Fibroblast of pulmonary artery (primary cell): ENCODE results near the gene SORCS2.
A peak's percentile ranks its signal among the peaks of the same experiment; 100 is the strongest.

ENCODE experiments used
- DNase-seq: peaks from one replicate; pipeline ENCODE4 v3.0.0-alpha.2; 2010; ENCODE audit warnings: low read depth
- H3K4me3 ChIP-seq: replicated peaks from 2 replicates; pipeline ENCODE4 v1.5.1; 2011; ENCODE audit warnings: low read depth, mild to moderate bottlenecking, control low read depth, low read length, moderate library complexity
- TF ChIP-seq, protein P1 (sequence below): IDR thresholded peaks from 2 replicates; pipeline ENCODE4 v1.5.1; 2011; ENCODE audit warnings: mild to moderate bottlenecking, control low read depth, low read length, inconsistent platforms; ENCODE audit errors: missing control alignments

The SORCS2 gene

DNA sequence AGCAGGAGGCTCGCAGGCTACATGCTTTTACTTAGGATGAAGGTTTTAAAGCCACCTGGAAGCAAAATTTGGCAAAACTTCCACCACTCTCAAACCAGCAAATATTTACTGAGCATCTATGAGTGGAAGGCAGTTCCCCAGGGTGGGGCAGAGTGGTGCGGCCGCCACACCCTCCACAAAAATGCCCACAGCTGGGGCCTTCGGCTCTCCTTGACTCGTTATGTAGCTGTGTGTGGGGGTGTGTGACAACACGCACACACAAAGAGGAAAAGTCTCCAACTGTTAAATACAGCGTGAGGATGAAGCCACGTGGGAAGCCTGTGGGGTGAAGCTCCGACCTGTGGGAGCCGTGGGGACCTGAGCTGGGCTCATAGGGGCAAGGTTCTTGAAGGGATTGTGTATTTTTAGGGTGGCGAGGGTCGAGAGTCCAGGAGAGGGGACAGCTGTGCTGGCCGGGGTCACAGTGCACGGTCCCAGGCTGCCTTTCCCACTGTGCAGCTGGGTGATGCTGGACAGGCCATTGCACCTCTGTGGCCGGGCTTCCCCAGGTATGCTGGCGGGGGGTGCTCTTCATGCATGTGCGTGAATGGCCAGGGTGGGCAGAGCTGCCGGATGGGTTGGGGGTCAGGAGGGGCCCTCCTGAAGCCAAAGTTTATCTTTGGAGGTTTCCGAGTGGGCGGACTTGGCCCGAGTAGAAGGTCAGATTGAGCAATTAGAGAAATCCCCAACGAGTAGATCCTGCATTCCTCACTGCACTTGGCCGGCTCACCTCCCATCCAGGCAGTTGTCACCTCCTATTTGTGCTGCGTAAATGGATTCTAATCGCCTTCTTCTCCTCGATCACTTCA lies 25.4 kb downstream of the SORCS2 start:
- TF ChIP-seq, protein P1, sequence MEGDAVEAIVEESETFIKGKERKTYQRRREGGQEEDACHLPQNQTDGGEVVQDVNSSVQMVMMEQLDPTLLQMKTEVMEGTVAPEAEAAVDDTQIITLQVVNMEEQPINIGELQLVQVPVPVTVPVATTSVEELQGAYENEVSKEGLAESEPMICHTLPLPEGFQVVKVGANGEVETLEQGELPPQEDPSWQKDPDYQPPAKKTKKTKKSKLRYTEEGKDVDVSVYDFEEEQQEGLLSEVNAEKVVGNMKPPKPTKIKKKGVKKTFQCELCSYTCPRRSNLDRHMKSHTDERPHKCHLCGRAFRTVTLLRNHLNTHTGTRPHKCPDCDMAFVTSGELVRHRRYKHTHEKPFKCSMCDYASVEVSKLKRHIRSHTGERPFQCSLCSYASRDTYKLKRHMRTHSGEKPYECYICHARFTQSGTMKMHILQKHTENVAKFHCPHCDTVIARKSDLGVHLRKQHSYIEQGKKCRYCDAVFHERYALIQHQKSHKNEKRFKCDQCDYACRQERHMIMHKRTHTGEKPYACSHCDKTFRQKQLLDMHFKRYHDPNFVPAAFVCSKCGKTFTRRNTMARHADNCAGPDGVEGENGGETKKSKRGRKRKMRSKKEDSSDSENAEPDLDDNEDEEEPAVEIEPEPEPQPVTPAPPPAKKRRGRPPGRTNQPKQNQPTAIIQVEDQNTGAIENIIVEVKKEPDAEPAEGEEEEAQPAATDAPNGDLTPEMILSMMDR: no peak
- DNase-seq: peak; percentile 40
- H3K4me3 ChIP-seq: no peak overlapping the region

GRCh38 chr4:7218686-7219085 lies 26.3 kb downstream of the SORCS2 start:
- no peak overlapping the region for H3K4me3 ChIP-seq
- TF ChIP-seq, protein P1: no peak
- no peak for DNase-seq

GRCh38 chr4:7222521-7222920 lies 30.2 kb downstream of the SORCS2 start:
- TF ChIP-seq, protein P1: no peak
- no peak overlapping the region for H3K4me3 ChIP-seq

GRCh38 chr4:7223541-7223940 lies 31.2 kb downstream of the SORCS2 start:
- TF ChIP-seq, protein P1: no peak
- H3K4me3 ChIP-seq: no peak overlapping the region
- no peak for DNase-seq

More at GRCh38 chr4:7222521-7222920, 30.2 kb downstream of the SORCS2 start:
- DNase-seq: no peak

DNA sequence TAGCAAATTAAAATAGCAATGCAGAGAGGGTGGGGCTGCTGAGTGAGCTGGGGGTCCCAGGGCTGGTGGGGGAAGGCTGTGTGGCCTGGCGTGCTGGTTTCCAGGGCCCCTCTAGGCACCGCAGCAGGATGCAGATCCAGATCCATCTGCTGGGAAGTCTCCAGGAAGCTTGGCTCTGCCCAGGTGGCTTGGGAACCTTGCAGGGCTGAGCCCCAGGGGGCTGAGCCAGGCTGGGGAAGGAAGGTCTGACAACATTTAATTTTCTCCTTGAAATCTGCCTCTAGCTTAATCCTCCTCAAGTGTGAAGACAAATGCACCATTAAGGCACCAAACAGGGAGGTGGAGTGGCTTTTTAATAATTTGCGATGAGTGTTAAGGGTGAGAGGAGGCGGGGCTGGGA lies 31.7 kb downstream of the SORCS2 start:
- TF ChIP-seq, protein P1: no peak
- DNase-seq: no peak

GRCh38 chr4:7224878-7225533 lies 32.7 kb downstream of the SORCS2 start:
- no peak overlapping the region for H3K4me3 ChIP-seq
- TF ChIP-seq, protein P1: no peak
- DNase-seq: no peak

More for the DNA sequence above, 31.7 kb downstream of the SORCS2 start:
- H3K4me3 ChIP-seq: no peak overlapping the region

DNA sequence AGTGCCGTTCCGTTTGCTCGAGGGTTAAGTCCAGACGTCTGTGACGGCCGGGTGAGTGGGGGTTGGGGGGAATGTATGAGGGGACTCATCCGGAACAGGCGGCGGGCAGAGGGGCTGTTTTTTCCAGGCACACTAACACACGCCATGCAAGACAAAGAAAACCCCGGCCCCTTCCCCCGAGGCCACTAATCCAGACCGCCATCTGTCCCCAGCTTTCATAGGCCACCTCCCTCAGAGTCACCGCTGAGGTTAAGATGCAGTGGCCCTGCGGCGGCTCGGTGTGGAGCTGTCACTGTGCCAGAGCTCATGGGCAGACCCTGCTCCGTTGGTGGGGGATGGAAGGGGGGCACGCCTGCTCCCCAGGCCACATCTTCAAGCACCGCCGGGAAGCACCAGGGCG lies 34.1 kb downstream of the SORCS2 start:
- TF ChIP-seq, protein P1: no peak
- no peak overlapping the region for H3K4me3 ChIP-seq
- no peak for DNase-seq
